SK-N-SH (cell line): Measurements from ENCODE around the gene APRT. TPM values are rescaled to one million over a fixed set of nuclear protein-coding genes. Genes with fewer than 3 reads are reported as not detected.

Source experiments
- CTCF ChIA-PET: fragments of 300-600, 350-600 bp; formaldehyde crosslinking; extraction: SDS; loops from one replicate; lab custom pipeline; 2021; lab: Yijun Ruan, JAX
- POLR2A ChIA-PET: fragments of 350-600 bp; sonication (Branson Sonifier 250); formaldehyde crosslinking; extraction: SDS; loops from one replicate; lab custom pipeline; 2020; ENCODE audit warnings: antibody characterized with exemption, inconsistent platforms; lab: Yijun Ruan, JAX
- DNase-seq: peaks from one replicate; pipeline ENCODE4 v3.0.0; 2012
- H2AFZ ChIP-seq: fragments of 200-600 bp; sonication (generic); 2 replicates; pipeline ENCODE4 v1.8.1; 2016; ENCODE audit warnings: antibody characterized with exemption, mild to moderate bottlenecking, low read depth
- H3F3A ChIP-seq: fragments of 200-600 bp; sonication (generic); replicated peaks from 2 replicates; pipeline ENCODE3; 2016; ENCODE audit warnings: antibody characterized with exemption, mild to moderate bottlenecking; ENCODE audit not compliant: insufficient read depth
- H3K27ac ChIP-seq, 2 experiments: fragments of 200-500 bp in 1 of 2; fragments of 200-600 bp in 1 of 2; sonication (Bioruptor generic) in 1 of 2; sonication (generic), shearing (Covaris generic) in 1 of 2; 2 replicates each; pipeline versions ENCODE4 v1.5.1 to v1.6.1; 2014 to 2016; ENCODE audit warnings: low read depth in 2 of 2, inconsistent platforms in 1 of 2, low read length in 1 of 2, mild to moderate bottlenecking in 1 of 2, mixed read lengths in 1 of 2
- H3K27me3 ChIP-seq: fragments of 200-600 bp; sonication (generic), shearing (Covaris generic); 2 replicates; pipeline ENCODE4 v1.6.1; 2016; ENCODE audit warnings: mixed run types; ENCODE audit not compliant: insufficient read depth
- H3K36me3 ChIP-seq, 2 experiments: fragments of 200-500 bp in 1 of 2; fragments of 200-600 bp in 1 of 2; sonication (Bioruptor generic) in 1 of 2; sonication (generic) in 1 of 2; replicated peaks in 1 of 2; 2 replicates each; pipeline versions ENCODE3 to v1.5.1; 2014 to 2016; ENCODE audit warnings: low read length in 1 of 2, mild to moderate bottlenecking in 1 of 2; ENCODE audit not compliant: insufficient read depth in 2 of 2, control insufficient read depth in 1 of 2
- H3K4me1 ChIP-seq, 2 experiments: fragments of 200-500 bp in 1 of 2; fragments of 200-600 bp in 1 of 2; sonication (Bioruptor generic) in 1 of 2; sonication (generic), shearing (Covaris generic) in 1 of 2; 2 replicates each; pipeline versions ENCODE4 v1.5.1 to v1.6.1; 2014 to 2016; ENCODE audit warnings: low read depth in 1 of 2, low read length in 1 of 2, mixed run types in 1 of 2; ENCODE audit not compliant: insufficient read depth in 2 of 2, control insufficient read depth in 1 of 2
- H3K4me2 ChIP-seq: fragments of 200-600 bp; sonication (generic), shearing (Covaris generic); 2 replicates; pipeline ENCODE4 v1.6.1; 2017; ENCODE audit warnings: mixed run types
- H3K4me3 ChIP-seq, 2 experiments: fragments of 200-500 bp in 1 of 2; fragments of 200-600 bp in 1 of 2; sonication (Bioruptor generic) in 1 of 2; sonication (generic), shearing (Covaris generic) in 1 of 2; 2 replicates each; pipeline versions ENCODE4 v1.5.1 to v1.8.1; 2014 to 2016; ENCODE audit warnings: low read depth in 2 of 2, inconsistent platforms in 1 of 2, low read length in 1 of 2, mild to moderate bottlenecking in 1 of 2, mixed read lengths in 1 of 2, moderate library complexity in 1 of 2
- H3K79me2 ChIP-seq: fragments of 200-600 bp; sonication (generic); 2 replicates; pipeline ENCODE4 v1.8.1; 2017; ENCODE audit warnings: mild to moderate bottlenecking; ENCODE audit not compliant: insufficient read depth
- H3K9ac ChIP-seq: fragments of 200-600 bp; sonication (generic); 2 replicates; pipeline ENCODE4 v1.6.1; 2017; ENCODE audit warnings: mixed run types
- H3K9me2 ChIP-seq: fragments of 200-600 bp; sonication (generic); 2 replicates; pipeline ENCODE4 v1.6.1; 2017; ENCODE audit warnings: mixed run types
- H3K9me3 ChIP-seq: fragments of 200-600 bp; sonication (generic); 2 replicates; pipeline ENCODE4 v1.6.1; 2017; ENCODE audit warnings: mixed run types, mild to moderate bottlenecking, moderate library complexity
- H4K20me1 ChIP-seq: fragments of 200-600 bp; sonication (generic); 2 replicates; pipeline ENCODE4 v1.6.1; 2017; ENCODE audit warnings: mild to moderate bottlenecking, mixed run types; ENCODE audit not compliant: insufficient read depth
- EP300 ChIP-seq, 2 experiments: IDR thresholded peaks; 2 replicates each; pipeline versions ENCODE4 v1.4.0 to v1.6.1; 2012; ENCODE audit warnings: borderline replicate concordance in 1 of 2, low read depth in 1 of 2, low read length in 1 of 2
- EZH2phosphoT487 ChIP-seq: fragments of 200-600 bp; sonication (generic); IDR thresholded peaks from 2 replicates; pipeline ENCODE4 v1.6.1; 2017; ENCODE audit warnings: low read depth, mixed run types, mild to moderate bottlenecking, antibody characterized with exemption, moderate library complexity, borderline replicate concordance
- FOSL2 ChIP-seq: IDR thresholded peaks from 2 replicates; pipeline ENCODE4 v1.4.0; 2012; ENCODE audit warnings: low read depth, mild to moderate bottlenecking, moderate library complexity, borderline replicate concordance
- FOXJ3 ChIP-seq: sonication (generic); formaldehyde crosslinking; IDR thresholded peaks from 2 replicates; pipeline ENCODE4 v1.5.1; 2020; ENCODE audit warnings: mild to moderate bottlenecking, missing genetic modification reagents
- IRF3 ChIP-seq: fragments of 150-350 bp; IDR thresholded peaks from 2 replicates; pipeline ENCODE4 v1.6.1; 2016; ENCODE audit warnings: mild to moderate bottlenecking, low read depth, low read length
- JUND ChIP-seq: IDR thresholded peaks from 2 replicates; pipeline ENCODE4 v1.4.0; 2012
- MAX ChIP-seq: IDR thresholded peaks from 2 replicates; pipeline ENCODE4 v1.4.0; 2012; ENCODE audit warnings: low read depth
- MXI1 ChIP-seq: IDR thresholded peaks from 2 replicates; pipeline ENCODE4 v1.6.1; 2012; ENCODE audit warnings: mild to moderate bottlenecking, low read depth, low read length, improper control_type of control experiment
- NRF1 ChIP-seq: IDR thresholded peaks from 2 replicates; pipeline ENCODE4 v1.6.1; 2012; ENCODE audit warnings: low read depth, mild to moderate bottlenecking, low read length
- RFX5 ChIP-seq: IDR thresholded peaks from 2 replicates; pipeline ENCODE4 v1.6.1; 2012; ENCODE audit warnings: mild to moderate bottlenecking, improper control_type of control experiment, low read length
- TAF1 ChIP-seq: IDR thresholded peaks from 2 replicates; pipeline ENCODE4 v1.6.1; 2012; ENCODE audit warnings: low read depth, mild to moderate bottlenecking, low read length, moderate library complexity, borderline replicate concordance
- USF1 ChIP-seq: IDR thresholded peaks from 2 replicates; pipeline ENCODE4 v1.4.0; 2012; ENCODE audit warnings: low read depth, borderline replicate concordance
- USF2 ChIP-seq: fragments of 150-350 bp; IDR thresholded peaks from 2 replicates; pipeline ENCODE4 v1.6.1; 2017; ENCODE audit warnings: antibody characterized with exemption, low read length, low read depth, borderline replicate concordance
- WGBS: methylation state at CpG from one replicate; pipeline ENCODE4 v1.1.6; 2017; ENCODE audit warnings: low lambda C conversion rate; 5-methylcytosine and 5-hydroxymethylcytosine counted together
- polyA plus RNA-seq, 3 experiments: library from polyadenylated mRNA; depleted of rRNA; stranded (reverse); fragments of >200 nt; gene quantifications; 2 replicates each; pipeline ENCODE4 v1.2.3, GENCODE V29; 2012

Gene APRT
- polyA plus RNA-seq, 1 of the 3 experiments (the other 2 are of a cell fraction): 192 TPM

- no peak for TF ChIP-seq USF1
- no peak for TF ChIP-seq FOSL2
- no peak for TF ChIP-seq NRF1
- no peak for TF ChIP-seq EZH2phosphoT487
- TF ChIP-seq RFX5: no peak
- no peak for TF ChIP-seq IRF3
These were observed 4.5 kb downstream of the APRT start (continued) for GRCh38 chr16:88807142-88807625.

GRCh38 chr16:88806491-88807111, 5.1 kb downstream of the APRT start:
- CTCF ChIA-PET: interaction anchor here (2.0 kb wide), 1 partner anchor 9 kb away, joined by 12 read pairs; no protein-coding TSS in a partner anchor

More at GRCh38 chr16:88806491-88807111, 5.1 kb downstream of the APRT start:
- no peaks in the 10 kb centered on the region for H3K9me2 ChIP-seq
- H3K4me3 ChIP-seq: no peak overlapping the region
- H3K27me3 ChIP-seq: no peaks in the 10 kb centered on the region
- POLR2A ChIA-PET: no interaction called here
- H3K79me2 ChIP-seq: peaks cover 36% of the 10 kb centered on the region
- peaks cover 10 to 33% of the 10 kb centered on the region in 2 experiments; a peak in 2 of 4 replicates for H3K4me1 ChIP-seq
- no peak for DNase-seq
- H3K36me3 ChIP-seq: peaks cover 0 to 32% of the 10 kb centered on the region in 2 experiments
- no peak overlapping the region for H3K27ac ChIP-seq
- no peak overlapping the region for H3K9ac ChIP-seq
- TF ChIP-seq RFX5: no peak
- no peak for TF ChIP-seq MXI1
- TF ChIP-seq TAF1: no peak
- no peak for TF ChIP-seq EP300 (IDR thresholded peaks at IDR 0.05; ENCODE audit: borderline replicate concordance in 1 of 2, low read depth in 1 of 2, low read length in 1 of 2)
- TF ChIP-seq USF2: no peak
- TF ChIP-seq USF1: no peak
- no peak for TF ChIP-seq MAX
- TF ChIP-seq FOXJ3 (CRISPR knock-in tag): no peak
- no peak for TF ChIP-seq JUND
- H3K9me3 ChIP-seq: no peaks in the 10 kb centered on the region
- H3K4me2 ChIP-seq: no peak overlapping the region
- peaks cover 18% of the 10 kb centered on the region for H3F3A ChIP-seq
- peaks cover 25% of the 10 kb centered on the region for H4K20me1 ChIP-seq
- H2AFZ ChIP-seq: no peak overlapping the region
- 86% methylated on average over 3 of the region's 27 CpGs for WGBS
